HG02884 (cell line): ENCODE results near the gene PRAF2.

Experiments used
- ATAC-seq: cut with Tn5 transposase; IDR thresholded peaks from one replicate; pipeline ENCODE4 v1.9.1; 2021; ENCODE audit warnings: mild to moderate bottlenecking, moderate library complexity; ENCODE audit not compliant: unreplicated experiment

PRAF2 gene

GRCh38 chrX:49043220-49043986, 30.4 kb downstream of the PRAF2 start, which contains the start of gene TFE3:
Gene TFE3, minus strand, starts transcription at chrX:49043357. Its CDS starts 131 bp downstream, at chrX:49043226.
- ATAC-seq, result peak; percentile 84

GRCh38 chrX:49042581-49043219, 31.1 kb downstream of the PRAF2 start:
- no peak for ATAC-seq

GRCh38 chrX:49041744-49042580, 31.8 kb downstream of the PRAF2 start:
- no peak for ATAC-seq

- ATAC-seq, result no peak
These were observed 33.3 kb downstream of the PRAF2 start for GRCh38 chrX:49040376-49040955.

- no peak for ATAC-seq
These were observed 34.0 kb downstream of the PRAF2 start for GRCh38 chrX:49039598-49040375.

GRCh38 chrX:49037883-49038475, 35.8 kb downstream of the PRAF2 start:
- ATAC-seq, result no peak

GRCh38 chrX:49030283-49030682, 43.5 kb downstream of the PRAF2 start:
- ATAC-seq, result no peak

GRCh38 chrX:49029876-49030275, 43.9 kb downstream of the PRAF2 start:
- ATAC-seq, result no peak
